Fibroblast of lung (primary cell): ENCODE measurements around the gene ZCCHC7. TPM values are rescaled to one million over a fixed set of nuclear protein-coding genes. Genes with fewer than 3 reads are reported as not detected.

Source experiments
- DNase-seq, 2 donors: peaks; one replicate each; pipeline versions ENCODE4 v3.0.0 to v3.0.0-alpha.2; 2010; ENCODE audit warnings: low read depth in 2 of 2
- H2AFZ ChIP-seq: 2 replicates; pipeline ENCODE4 v1.5.1; 2012; ENCODE audit warnings: low read length, control low read depth, inconsistent platforms
- H3K27ac ChIP-seq: 2 replicates; pipeline ENCODE4 v1.5.1; 2011; ENCODE audit warnings: low read length, control low read depth; ENCODE audit not compliant: insufficient read depth
- H3K27me3 ChIP-seq: 2 replicates; pipeline ENCODE4 v1.5.1; 2011; ENCODE audit warnings: mild to moderate bottlenecking, low read length; ENCODE audit not compliant: control insufficient read depth, insufficient read depth
- H3K36me3 ChIP-seq: 2 replicates; pipeline ENCODE4 v1.5.1; 2011; ENCODE audit warnings: low read length; ENCODE audit not compliant: control insufficient read depth, insufficient read depth
- H3K4me1 ChIP-seq: 2 replicates; pipeline ENCODE4 v1.5.1; 2011; ENCODE audit warnings: low read length; ENCODE audit not compliant: control insufficient read depth, insufficient read depth; ENCODE audit errors: extremely low read depth
- H3K4me2 ChIP-seq: 2 replicates; pipeline ENCODE4 v1.5.1; 2011; ENCODE audit warnings: low read length, control low read depth; ENCODE audit not compliant: insufficient read depth; ENCODE audit errors: extremely low read depth
- H3K4me3 ChIP-seq, 4 experiments: fragments of 200-600 bp in 1 of 4; sonication (generic) in 1 of 4; replicated peaks in 1 of 4; 2 replicates each; pipeline ENCODE4 v1.5.1; 2011 to 2016; ENCODE audit warnings: low read length in 4 of 4, low read depth in 3 of 4, mild to moderate bottlenecking in 3 of 4, control low read depth in 2 of 4, inconsistent platforms in 1 of 4, mixed read lengths in 1 of 4; ENCODE audit not compliant: insufficient read depth in 1 of 4; ENCODE audit errors: control extremely low read depth in 1 of 4
- H3K79me2 ChIP-seq: 2 replicates; pipeline ENCODE4 v1.5.1; 2012; ENCODE audit warnings: mild to moderate bottlenecking, low read length, inconsistent platforms; ENCODE audit not compliant: control insufficient read depth, insufficient read depth
- H3K9ac ChIP-seq: 2 replicates; pipeline ENCODE4 v1.5.1; 2011; ENCODE audit warnings: mild to moderate bottlenecking, low read length, control low read depth; ENCODE audit not compliant: insufficient read depth
- H3K9me3 ChIP-seq: 2 replicates; pipeline ENCODE4 v1.5.1; 2012; ENCODE audit warnings: low read depth, low read length; ENCODE audit not compliant: control insufficient read depth, insufficient read depth
- H4K20me1 ChIP-seq: 2 replicates; pipeline ENCODE4 v1.5.1; 2011; ENCODE audit warnings: low read length; ENCODE audit not compliant: control insufficient read depth, insufficient read depth; ENCODE audit errors: extremely low read depth
- EZH2 ChIP-seq: IDR thresholded peaks from 2 replicates; pipeline ENCODE4 v1.5.1; 2012; ENCODE audit warnings: low read length, control low read depth, mild to moderate bottlenecking; ENCODE audit errors: missing control alignments
- polyA plus RNA-seq, 2 donors: library from polyadenylated mRNA; depleted of rRNA in 1 of 2; stranded (reverse) in 1 of 2; unstranded in 1 of 2; fragments of >200 nt; gene quantifications; 2 replicates each; pipeline ENCODE4 v1.2.1, GENCODE V29; 2011 to 2012; ENCODE audit warnings: missing spikeins in 1 of 2
- total RNA-seq: library from RNA; depleted of rRNA; stranded (reverse); fragments of >200 nt; gene quantifications from 2 replicates; pipeline ENCODE4 v1.2.1, GENCODE V29; 2014
- TF ChIP-seq, protein P1 (sequence below), 2 donors: IDR thresholded peaks in 1 of 2; conservative IDR thresholded peaks in 1 of 2; 1 replicate in 1 of 2; 2 replicates in 1 of 2; pipeline ENCODE4 v1.5.1; 2011 to 2012; ENCODE audit warnings: low read length in 2 of 2, control low read depth in 1 of 2, inconsistent platforms in 1 of 2, low read depth in 1 of 2, mild to moderate bottlenecking in 1 of 2

Gene ZCCHC7
- total and polyA plus RNA-seq, 2 donors (not counting 1 experiment from before 2014, with no cell fraction given): 15.0 to 23.8 TPM

DNA sequence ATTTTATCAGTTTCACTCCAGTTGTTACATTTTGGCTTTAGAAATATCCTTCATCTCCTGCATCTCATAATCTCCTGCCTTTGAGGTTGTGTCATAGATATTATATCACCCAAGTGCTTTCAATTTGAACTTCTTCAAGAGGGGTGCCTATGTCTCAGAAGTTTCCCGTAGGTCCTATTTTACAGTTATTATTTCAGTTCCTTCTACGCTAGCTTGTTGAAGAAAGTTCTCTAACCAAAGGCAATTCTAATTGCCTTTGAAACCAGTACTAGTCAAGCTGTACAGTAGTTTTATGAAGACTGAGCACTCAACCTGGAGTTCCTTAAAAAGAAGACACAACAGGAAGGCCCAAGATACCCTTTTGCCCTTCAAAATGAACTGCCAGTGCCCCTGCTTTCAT, 116.4 kb downstream of the ZCCHC7 start:
- TF ChIP-seq EZH2: no peak
- TF ChIP-seq, protein P1, sequence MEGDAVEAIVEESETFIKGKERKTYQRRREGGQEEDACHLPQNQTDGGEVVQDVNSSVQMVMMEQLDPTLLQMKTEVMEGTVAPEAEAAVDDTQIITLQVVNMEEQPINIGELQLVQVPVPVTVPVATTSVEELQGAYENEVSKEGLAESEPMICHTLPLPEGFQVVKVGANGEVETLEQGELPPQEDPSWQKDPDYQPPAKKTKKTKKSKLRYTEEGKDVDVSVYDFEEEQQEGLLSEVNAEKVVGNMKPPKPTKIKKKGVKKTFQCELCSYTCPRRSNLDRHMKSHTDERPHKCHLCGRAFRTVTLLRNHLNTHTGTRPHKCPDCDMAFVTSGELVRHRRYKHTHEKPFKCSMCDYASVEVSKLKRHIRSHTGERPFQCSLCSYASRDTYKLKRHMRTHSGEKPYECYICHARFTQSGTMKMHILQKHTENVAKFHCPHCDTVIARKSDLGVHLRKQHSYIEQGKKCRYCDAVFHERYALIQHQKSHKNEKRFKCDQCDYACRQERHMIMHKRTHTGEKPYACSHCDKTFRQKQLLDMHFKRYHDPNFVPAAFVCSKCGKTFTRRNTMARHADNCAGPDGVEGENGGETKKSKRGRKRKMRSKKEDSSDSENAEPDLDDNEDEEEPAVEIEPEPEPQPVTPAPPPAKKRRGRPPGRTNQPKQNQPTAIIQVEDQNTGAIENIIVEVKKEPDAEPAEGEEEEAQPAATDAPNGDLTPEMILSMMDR (conservative IDR thresholded peaks at IDR 0.05 in 1 of 2, IDR thresholded peaks at IDR 0.05 in 1 of 2; ENCODE audit: low read depth in 1 of 2, low read length in 2 of 2): no peak
- H3K9me3 ChIP-seq: no peaks in the 10 kb centered on the region
- no peak overlapping the region for H3K9ac ChIP-seq
- no peak overlapping the region for H3K27ac ChIP-seq
- H3K4me3 ChIP-seq: no peak overlapping the region
- H3K4me2 ChIP-seq: no peak overlapping the region
- H2AFZ ChIP-seq: no peak overlapping the region
- no peaks in the 10 kb centered on the region for H4K20me1 ChIP-seq
- no peaks in the 10 kb centered on the region for H3K27me3 ChIP-seq
- DNase-seq: no peak
- H3K36me3 ChIP-seq: no peaks in the 10 kb centered on the region
- H3K79me2 ChIP-seq: no peaks in the 10 kb centered on the region
- H3K4me1 ChIP-seq: peaks cover 4% of the 10 kb centered on the region

DNA sequence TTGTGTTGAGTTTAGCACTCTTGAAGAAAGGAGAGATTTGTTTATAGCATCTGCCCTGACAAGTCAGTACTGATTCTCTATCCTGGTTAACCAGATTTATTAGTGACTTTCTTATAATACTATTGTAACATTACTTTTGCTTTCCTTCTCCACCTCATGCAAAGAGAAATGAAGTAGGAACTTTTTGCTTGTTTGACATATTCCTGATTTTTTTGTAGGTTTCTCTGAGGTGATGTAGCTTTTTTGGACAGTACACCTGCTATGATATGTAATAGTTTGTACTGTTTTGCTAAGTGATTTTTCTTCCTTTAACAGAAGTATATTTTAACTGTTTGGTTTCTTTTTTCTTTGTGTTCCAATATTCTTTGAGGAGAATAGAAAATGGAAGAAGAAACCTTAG, 117.7 kb downstream of the ZCCHC7 start:
- no peaks in the 10 kb centered on the region for H4K20me1 ChIP-seq
- no peak overlapping the region for H3K27ac ChIP-seq
- no peak for TF ChIP-seq EZH2
- TF ChIP-seq, protein P1 (conservative IDR thresholded peaks at IDR 0.05 in 1 of 2, IDR thresholded peaks at IDR 0.05 in 1 of 2; ENCODE audit: low read depth in 1 of 2, low read length in 2 of 2): no peak

DNA sequence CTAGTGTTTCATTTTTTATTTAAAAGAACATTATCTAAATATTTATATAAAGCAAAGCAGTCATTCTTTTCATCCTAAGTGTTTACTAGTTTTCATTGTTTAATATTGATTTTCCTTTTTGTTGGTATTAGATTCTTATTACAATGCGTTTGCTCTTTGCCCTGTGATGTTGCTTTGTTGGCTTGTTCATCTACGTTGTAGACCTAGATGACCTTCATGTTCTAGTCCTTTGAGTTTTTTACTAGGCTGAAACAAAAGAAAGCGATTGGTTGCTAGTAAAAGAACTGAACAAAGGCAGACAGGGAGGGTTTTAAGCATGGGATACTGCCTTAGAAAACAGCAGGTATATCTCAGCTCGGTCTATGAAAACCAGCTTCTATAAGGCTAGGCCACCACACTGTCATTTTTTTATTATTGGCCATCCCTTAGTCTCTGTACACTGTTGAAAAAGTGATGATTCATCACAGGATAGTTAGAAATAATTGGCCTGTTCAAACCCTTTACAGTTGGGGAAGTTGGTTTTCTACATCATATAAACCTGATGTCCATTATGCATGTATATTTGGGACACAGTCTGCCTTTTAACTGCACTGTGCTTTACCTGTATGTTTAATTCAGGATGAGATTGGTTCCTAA, 119.0 kb downstream of the ZCCHC7 start:
- no peak overlapping the region for H3K9ac ChIP-seq
- no peaks in the 10 kb centered on the region for H3K27me3 ChIP-seq
- no peak overlapping the region for H3K4me2 ChIP-seq
- H3K4me3 ChIP-seq: no peak overlapping the region
- H3K4me1 ChIP-seq: peaks cover 4% of the 10 kb centered on the region
- H3K36me3 ChIP-seq: no peaks in the 10 kb centered on the region
- H2AFZ ChIP-seq: no peak overlapping the region
- no peaks in the 10 kb centered on the region for H4K20me1 ChIP-seq
- TF ChIP-seq, protein P1 (conservative IDR thresholded peaks at IDR 0.05 in 1 of 2, IDR thresholded peaks at IDR 0.05 in 1 of 2; ENCODE audit: low read depth in 1 of 2, low read length in 2 of 2): no peak
- no peak for TF ChIP-seq EZH2
- H3K27ac ChIP-seq: no peak overlapping the region
- DNase-seq: no peak
- no peaks in the 10 kb centered on the region for H3K79me2 ChIP-seq
- H3K9me3 ChIP-seq: no peaks in the 10 kb centered on the region

More for the DNA sequence above, 117.7 kb downstream of the ZCCHC7 start:
- DNase-seq: no peak
- Histone ChIP-seq H3K79me2 (no peaks in the 10 kb centered on the region), H3K27me3 (no peaks in the 10 kb centered on the region), H3K9me3 (no peaks in the 10 kb centered on the region), H3K36me3 (no peaks in the 10 kb centered on the region), H2AFZ (no peak overlapping the region), H3K4me2 (no peak overlapping the region), H3K9ac (no peak overlapping the region), H3K4me1 (peaks cover 4% of the 10 kb centered on the region), H3K4me3 (no peak overlapping the region)
